Neural cell (in vitro differentiated cells): ENCODE results near the gene CADM1. TPM values are rescaled to one million over a fixed set of nuclear protein-coding genes. Genes with fewer than 3 reads are reported as not detected.

Experiments used
- H2AFZ ChIP-seq: fragments of 200-600, 300-800 bp; sonication (generic), shearing (Covaris generic); 2 replicates; pipeline ENCODE4 v1.6.0; 2014; ENCODE audit warnings: low read depth, mild to moderate bottlenecking, antibody characterized with exemption, low read length, moderate library complexity
- H3F3A ChIP-seq: fragments of 200-600 bp; shearing (Covaris generic); 2 replicates; pipeline ENCODE4 v1.6.1; 2016; ENCODE audit warnings: mild to moderate bottlenecking, moderate library complexity, mixed read lengths, antibody characterized with exemption, low read length; ENCODE audit not compliant: insufficient read depth, poor library complexity, severe bottlenecking
- H3K27ac ChIP-seq: fragments of 200-600, 300-800 bp; sonication (generic), shearing (Covaris generic); 2 replicates; pipeline ENCODE4 v1.5.1; 2014; ENCODE audit warnings: mild to moderate bottlenecking, low read length, moderate library complexity
- H3K27me3 ChIP-seq: fragments of 300-800, 200-600 bp; sonication (generic), shearing (Covaris generic); 2 replicates; pipeline ENCODE4 v1.6.0; 2014; ENCODE audit warnings: mild to moderate bottlenecking, low read depth, low read length, moderate library complexity; ENCODE audit not compliant: insufficient read depth
- H3K36me3 ChIP-seq: fragments of 300-800, 200-600 bp; sonication (generic), shearing (Covaris generic); 2 replicates; pipeline ENCODE4 v1.5.1; 2014; ENCODE audit warnings: mild to moderate bottlenecking, antibody characterized with exemption, low read length, moderate library complexity; ENCODE audit not compliant: insufficient read depth
- H3K4me2 ChIP-seq: fragments of 300-800, 200-600 bp; sonication (generic), shearing (Covaris generic); 2 replicates; pipeline ENCODE4 v1.6.0; 2014; ENCODE audit warnings: mild to moderate bottlenecking, low read length
- H3K4me3 ChIP-seq: fragments of 300-800, 200-600 bp; sonication (generic), shearing (Covaris generic); 2 replicates; pipeline ENCODE4 v1.5.1; 2014; ENCODE audit warnings: mild to moderate bottlenecking, low read length, moderate library complexity
- H3K79me2 ChIP-seq: fragments of 200-600 bp; shearing (Covaris generic); replicated peaks from 2 replicates; pipeline ENCODE4 v1.6.0; 2014; ENCODE audit warnings: mild to moderate bottlenecking, low read length, moderate library complexity; ENCODE audit not compliant: insufficient read depth
- H3K9ac ChIP-seq: fragments of 300-800, 200-600 bp; sonication (generic), shearing (Covaris generic); 2 replicates; pipeline ENCODE4 v1.6.1; 2016; ENCODE audit warnings: mild to moderate bottlenecking, low read length, mixed read lengths
- H3K9me2 ChIP-seq: fragments of 200-600 bp; shearing (Covaris generic); 2 replicates; pipeline ENCODE4 v1.6.1; 2016; ENCODE audit warnings: mild to moderate bottlenecking, low read length, mixed read lengths; ENCODE audit not compliant: insufficient read depth
- H3K9me3 ChIP-seq: fragments of 200-600, 300-800 bp; sonication (generic), shearing (Covaris generic); 2 replicates; pipeline ENCODE4 v1.6.1; 2016; ENCODE audit warnings: mild to moderate bottlenecking, mixed run types, low read length, moderate library complexity, mixed read lengths
- H4K20me1 ChIP-seq: fragments of 200-600 bp; shearing (Covaris generic); 2 replicates; pipeline ENCODE4 v1.6.1; 2016; ENCODE audit warnings: mild to moderate bottlenecking, mixed run types; ENCODE audit not compliant: insufficient read depth
- CTCF ChIP-seq: fragments of 450-650 bp; IDR thresholded peaks from 2 replicates; pipeline ENCODE4 v1.5.1; 2014; ENCODE audit warnings: antibody characterized with exemption, mild to moderate bottlenecking, moderate library complexity; ENCODE audit not compliant: poor library complexity, severe bottlenecking
- EP300 ChIP-seq: fragments of 450-650 bp; conservative IDR thresholded peaks from 2 replicates; pipeline ENCODE4 v1.6.1; 2014; ENCODE audit warnings: antibody characterized with exemption, mild to moderate bottlenecking, moderate library complexity; ENCODE audit not compliant: poor library complexity, severe bottlenecking
- EZH2 ChIP-seq: fragments of 200-600, 300-800 bp; shearing (Covaris generic), sonication (generic); IDR thresholded peaks from 2 replicates; pipeline ENCODE4 v1.6.1; 2014; ENCODE audit warnings: antibody characterized with exemption, low read length, borderline replicate concordance, mild to moderate bottlenecking; ENCODE audit not compliant: insufficient read depth, poor library complexity, severe bottlenecking
- MXI1 ChIP-seq: fragments of 450-650 bp; conservative IDR thresholded peaks from 2 replicates; pipeline ENCODE4 v1.6.1; 2014; ENCODE audit warnings: antibody characterized with exemption, mild to moderate bottlenecking; ENCODE audit not compliant: poor library complexity, severe bottlenecking
- POLR2AphosphoS5 ChIP-seq: IDR thresholded peaks from 2 replicates; pipeline ENCODE4 v1.6.1; 2012
- RAD21 ChIP-seq: fragments of 450-650 bp; conservative IDR thresholded peaks from 2 replicates; pipeline ENCODE4 v1.6.1; 2014; ENCODE audit warnings: antibody characterized with exemption, mild to moderate bottlenecking, moderate library complexity
- REST ChIP-seq: IDR thresholded peaks from 2 replicates; pipeline ENCODE4 v1.6.1; 2012; ENCODE audit warnings: borderline replicate concordance
- SMC3 ChIP-seq: fragments of 450-650 bp; conservative IDR thresholded peaks from 2 replicates; pipeline ENCODE4 v1.6.1; 2014; ENCODE audit warnings: antibody characterized with exemption, mild to moderate bottlenecking, moderate library complexity; ENCODE audit not compliant: poor library complexity
- TAF1 ChIP-seq: IDR thresholded peaks from 2 replicates; pipeline ENCODE4 v1.6.1; 2012; ENCODE audit warnings: low read depth
- polyA plus RNA-seq: library from polyadenylated mRNA; depleted of rRNA; stranded (reverse); fragments of >200 nt; gene quantifications from 2 replicates; pipeline ENCODE4 v1.2.3, GENCODE V29; 2014

The CADM1 gene
- polyA plus RNA-seq, 1 donor from 2014 or later: 92.1 TPM

- Histone ChIP-seq H3K9me3 (peaks cover 3% of the 10 kb centered on the region), H2AFZ (no peak overlapping the region), H3K79me2 (peaks cover 17% of the 10 kb centered on the region), H3F3A (no peaks in the 10 kb centered on the region), H3K27me3 (no peaks in the 10 kb centered on the region), H3K9ac (no peak overlapping the region), H3K27ac (no peak overlapping the region), H3K9me2 (no peaks in the 10 kb centered on the region), H3K4me2 (no peak overlapping the region), H4K20me1 (no peaks in the 10 kb centered on the region), H3K36me3 (no peaks in the 10 kb centered on the region), H3K4me3 (no peak overlapping the region)
- TF ChIP-seq EZH2 (no peak), POLR2AphosphoS5 (no peak), TAF1 (no peak), SMC3 (no peak), MXI1 (no peak), RAD21 (no peak), CTCF (no peak), EP300 (no peak), REST (no peak)
Observed at GRCh38 chr11:115409116-115409670, 95.0 kb downstream of the CADM1 start.

- no peaks in the 10 kb centered on the region for H3K9me2 ChIP-seq
- no peaks in the 10 kb centered on the region for H3K36me3 ChIP-seq
- H3K4me3 ChIP-seq: no peak overlapping the region
- no peak overlapping the region for H3K9ac ChIP-seq
- TF ChIP-seq SMC3 (no peak), POLR2AphosphoS5 (no peak), TAF1 (no peak), EP300 (no peak), MXI1 (no peak), REST (no peak), CTCF (no peak), EZH2 (no peak), RAD21 (no peak)
- H3K27me3 ChIP-seq: no peaks in the 10 kb centered on the region
- H4K20me1 ChIP-seq: no peaks in the 10 kb centered on the region
- no peak overlapping the region for H2AFZ ChIP-seq
- no peak overlapping the region for H3K27ac ChIP-seq
- peaks cover 3% of the 10 kb centered on the region for H3K9me3 ChIP-seq
- peaks cover 17% of the 10 kb centered on the region for H3K79me2 ChIP-seq
- no peaks in the 10 kb centered on the region for H3F3A ChIP-seq
- H3K4me2 ChIP-seq: no peak overlapping the region
Observed at GRCh38 chr11:115408036-115408921, 95.9 kb downstream of the CADM1 start.
